DOHH2 (cell line): ENCODE measurements around the gene PPP1R7.

Experiments
- H3F3A ChIP-seq: fragments of 200-600 bp; sonication (generic), shearing (Covaris generic); 2 replicates; pipeline ENCODE4 v1.6.0; 2016; ENCODE audit warnings: antibody characterized with exemption, mild to moderate bottlenecking; ENCODE audit not compliant: control insufficient read depth, insufficient read depth
- H3K27ac ChIP-seq: fragments of 200-600 bp; sonication (generic); 2 replicates; pipeline ENCODE4 v1.5.1; 2014; ENCODE audit warnings: low read depth, mild to moderate bottlenecking, low read length, moderate library complexity
- H3K27me3 ChIP-seq: fragments of 200-600 bp; sonication (generic); 2 replicates; pipeline ENCODE4 v1.6.1; 2014; ENCODE audit warnings: mild to moderate bottlenecking, low read length, mixed read lengths; ENCODE audit not compliant: control insufficient read depth
- H3K36me3 ChIP-seq: fragments of 200-600 bp; sonication (generic); 2 replicates; pipeline ENCODE4 v1.6.1; 2014; ENCODE audit warnings: mild to moderate bottlenecking, low read length, moderate library complexity, mixed read lengths; ENCODE audit not compliant: control insufficient read depth
- H3K4me1 ChIP-seq: fragments of 200-600 bp; sonication (generic); 2 replicates; pipeline ENCODE4 v1.6.1; 2014; ENCODE audit warnings: mild to moderate bottlenecking, low read length, mixed read lengths; ENCODE audit not compliant: control insufficient read depth
- H3K4me2 ChIP-seq: fragments of 200-600 bp; sonication (generic); 2 replicates; pipeline ENCODE4 v1.6.0; 2014; ENCODE audit warnings: mild to moderate bottlenecking, low read length, moderate library complexity
- H3K4me3 ChIP-seq: fragments of 200-600 bp; sonication (generic); 2 replicates; pipeline ENCODE4 v1.5.1; 2014; ENCODE audit warnings: mild to moderate bottlenecking, low read length, mixed read lengths
- H3K79me2 ChIP-seq: fragments of 200-600 bp; sonication (generic); 2 replicates; pipeline ENCODE4 v1.6.1; 2014; ENCODE audit warnings: mild to moderate bottlenecking, low read length, mixed read lengths; ENCODE audit not compliant: control insufficient read depth
- H3K9me2 ChIP-seq: fragments of 200-600 bp; sonication (generic); replicated peaks from 2 replicates; pipeline ENCODE4 v1.6.1; 2014; ENCODE audit warnings: mild to moderate bottlenecking, low read length, mixed read lengths; ENCODE audit not compliant: control insufficient read depth
- H3K9me3 ChIP-seq: fragments of 200-600 bp; sonication (generic); 2 replicates; pipeline ENCODE4 v1.6.1; 2014; ENCODE audit warnings: antibody characterized with exemption, low read length, mixed read lengths; ENCODE audit not compliant: control insufficient read depth, insufficient read depth
- H4K20me1 ChIP-seq: fragments of 200-600 bp; sonication (generic); 2 replicates; pipeline ENCODE4 v1.6.0; 2014; ENCODE audit warnings: low read depth, mild to moderate bottlenecking, antibody characterized with exemption, low read length, moderate library complexity; ENCODE audit not compliant: control insufficient read depth, insufficient read depth
- EZH2phosphoT487 ChIP-seq: fragments of 200-600 bp; sonication (generic); IDR thresholded peaks from 2 replicates; pipeline ENCODE4 v1.6.1; 2017; ENCODE audit warnings: borderline replicate concordance, mild to moderate bottlenecking, antibody characterized with exemption, low read length, moderate library complexity, mixed read lengths
- TF ChIP-seq, protein P1 (sequence below): fragments of 200-600 bp; sonication (generic); IDR thresholded peaks from one replicate; pipeline ENCODE4 v1.5.1; 2014; ENCODE audit warnings: antibody characterized with exemption, mild to moderate bottlenecking, low read depth, low read length; ENCODE audit not compliant: poor library complexity, severe bottlenecking

Gene PPP1R7

DNA sequence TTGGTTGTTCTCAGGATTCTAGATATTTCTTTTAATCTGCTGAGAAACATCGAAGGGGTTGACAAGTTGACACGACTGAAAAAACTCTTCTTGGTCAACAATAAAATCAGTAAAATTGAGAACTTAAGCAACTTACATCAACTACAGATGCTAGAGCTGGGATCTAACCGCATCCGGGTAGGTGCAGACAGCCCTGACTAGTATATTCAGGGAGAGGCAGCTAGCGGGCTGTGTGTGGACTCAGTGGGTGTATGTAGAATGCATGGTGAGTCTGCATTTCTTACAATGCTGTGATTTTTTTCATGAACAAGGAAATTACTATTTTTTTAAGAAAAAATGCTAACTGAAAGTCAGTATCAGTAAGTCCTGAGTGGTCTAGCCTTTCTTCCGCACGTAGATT is 10.1 kb downstream of the PPP1R7 start:
- H3K9me2 ChIP-seq = no peaks in the 10 kb centered on the region
- TF ChIP-seq, protein P1, sequence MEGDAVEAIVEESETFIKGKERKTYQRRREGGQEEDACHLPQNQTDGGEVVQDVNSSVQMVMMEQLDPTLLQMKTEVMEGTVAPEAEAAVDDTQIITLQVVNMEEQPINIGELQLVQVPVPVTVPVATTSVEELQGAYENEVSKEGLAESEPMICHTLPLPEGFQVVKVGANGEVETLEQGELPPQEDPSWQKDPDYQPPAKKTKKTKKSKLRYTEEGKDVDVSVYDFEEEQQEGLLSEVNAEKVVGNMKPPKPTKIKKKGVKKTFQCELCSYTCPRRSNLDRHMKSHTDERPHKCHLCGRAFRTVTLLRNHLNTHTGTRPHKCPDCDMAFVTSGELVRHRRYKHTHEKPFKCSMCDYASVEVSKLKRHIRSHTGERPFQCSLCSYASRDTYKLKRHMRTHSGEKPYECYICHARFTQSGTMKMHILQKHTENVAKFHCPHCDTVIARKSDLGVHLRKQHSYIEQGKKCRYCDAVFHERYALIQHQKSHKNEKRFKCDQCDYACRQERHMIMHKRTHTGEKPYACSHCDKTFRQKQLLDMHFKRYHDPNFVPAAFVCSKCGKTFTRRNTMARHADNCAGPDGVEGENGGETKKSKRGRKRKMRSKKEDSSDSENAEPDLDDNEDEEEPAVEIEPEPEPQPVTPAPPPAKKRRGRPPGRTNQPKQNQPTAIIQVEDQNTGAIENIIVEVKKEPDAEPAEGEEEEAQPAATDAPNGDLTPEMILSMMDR = no peak
- no peak for TF ChIP-seq EZH2phosphoT487
- H3K4me1 ChIP-seq = no peaks in the 10 kb centered on the region
- H3K36me3 ChIP-seq = peaks cover 66% of the 10 kb centered on the region
- H3K27ac ChIP-seq = no peak overlapping the region
- H4K20me1 ChIP-seq = no peaks in the 10 kb centered on the region
- H3K27me3 ChIP-seq = no peaks in the 10 kb centered on the region
- H3K4me2 ChIP-seq = no peak overlapping the region
- no peaks in the 10 kb centered on the region for H3K9me3 ChIP-seq
- no peak overlapping the region for H3K4me3 ChIP-seq
- H3F3A ChIP-seq = no peaks in the 10 kb centered on the region
- H3K79me2 ChIP-seq = no peaks in the 10 kb centered on the region

- TF ChIP-seq, protein P1 = no peak
- TF ChIP-seq EZH2phosphoT487 = no peak
- Histone ChIP-seq H3K27me3 (no peaks in the 10 kb centered on the region), H3K36me3 (peaks cover 68% of the 10 kb centered on the region), H3F3A (no peaks in the 10 kb centered on the region), H3K4me2 (no peak overlapping the region), H3K79me2 (no peaks in the 10 kb centered on the region), H3K4me3 (no peak overlapping the region), H4K20me1 (no peaks in the 10 kb centered on the region), H3K9me2 (no peaks in the 10 kb centered on the region), H3K4me1 (no peaks in the 10 kb centered on the region), H3K9me3 (no peaks in the 10 kb centered on the region), H3K27ac (no peak overlapping the region)
Measured at GRCh38 chr2:241161646-241162281, 11.5 kb downstream of the PPP1R7 start.

GRCh38 chr2:241163601-241164118 is 13.4 kb downstream of the PPP1R7 start:
- Histone ChIP-seq H3K27me3 (no peaks in the 10 kb centered on the region), H3K4me1 (no peaks in the 10 kb centered on the region), H3K36me3 (peaks cover 68% of the 10 kb centered on the region), H3K9me2 (no peaks in the 10 kb centered on the region), H3F3A (no peaks in the 10 kb centered on the region), H3K79me2 (no peaks in the 10 kb centered on the region), H4K20me1 (no peaks in the 10 kb centered on the region), H3K9me3 (no peaks in the 10 kb centered on the region), H3K4me2 (no peak overlapping the region), H3K4me3 (no peak overlapping the region), H3K27ac (no peak overlapping the region)
- TF ChIP-seq EZH2phosphoT487 = no peak
- TF ChIP-seq, protein P1 = no peak
